NCI-H1930 (cell line): ENCODE measurements around the gene CD2AP.
A peak's percentile ranks its signal among the peaks of the same experiment; 100 is the strongest.
"Not testable (repeated sequence)": the region's sequence is repeated elsewhere in the genome, so short reads cannot be mapped to it uniquely, and the experiment has no call there.

Source experiments
- DNase-seq, 2 experiments: peaks; one replicate each; lab custom pipeline; 2025; lab: John Stamatoyannopoulos, UW

The CD2AP gene

DNA sequence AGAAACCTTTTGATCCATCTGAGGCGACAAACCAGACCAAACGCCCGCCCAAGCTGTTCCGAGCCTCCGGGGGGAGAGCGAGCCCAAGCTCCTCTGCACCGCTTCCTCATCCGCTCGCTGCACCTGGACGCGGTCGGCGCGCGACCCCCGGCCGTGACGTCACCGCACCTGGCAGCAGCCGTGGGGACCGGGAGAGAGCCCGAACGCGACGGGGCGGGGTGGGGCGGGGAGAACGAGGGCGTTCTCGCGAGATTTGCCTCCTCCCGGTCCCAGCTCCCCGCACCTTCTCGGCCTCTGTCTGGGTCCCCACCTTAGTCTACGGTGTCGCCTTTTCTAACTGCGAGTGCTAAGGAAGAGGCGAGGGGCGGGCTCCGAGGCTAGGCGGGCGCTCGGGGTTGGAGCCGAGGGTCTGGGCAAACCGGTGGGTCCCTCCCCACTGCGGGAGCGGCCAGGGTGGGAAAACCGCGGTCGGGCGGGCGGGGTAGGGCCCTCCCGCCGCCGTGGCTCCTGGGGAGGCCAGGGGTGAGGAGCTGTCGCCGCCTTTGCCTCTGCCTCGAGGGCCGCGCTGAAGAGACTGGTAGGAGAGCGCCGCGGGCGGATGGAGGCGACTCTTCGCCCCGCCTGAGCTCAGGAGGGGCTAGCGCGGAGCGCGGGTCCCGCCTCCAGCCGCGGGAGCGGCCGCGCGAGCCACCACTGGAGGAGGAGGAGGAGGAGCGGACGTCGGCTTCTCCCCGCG lies at the start of gene CD2AP:
Gene CD2AP (plus strand): TSS at position 293 of the 736 bp plus-strand sequence. CDS start 456 bp downstream, outside the sequence.
- peak; percentile 88 to 93 for DNase-seq

GRCh38 chr6:47428288-47428687 lies 49.3 kb upstream of the CD2AP start:
- DNase-seq = no peak

- no peak for DNase-seq
Observed at GRCh38 chr6:47428746-47429664, 48.6 kb upstream of the CD2AP start.

GRCh38 chr6:47434372-47435253 lies 43.0 kb upstream of the CD2AP start:
- DNase-seq = no peak

- DNase-seq = no peak
Observed at GRCh38 chr6:47435254-47435612, 42.4 kb upstream of the CD2AP start.

DNA sequence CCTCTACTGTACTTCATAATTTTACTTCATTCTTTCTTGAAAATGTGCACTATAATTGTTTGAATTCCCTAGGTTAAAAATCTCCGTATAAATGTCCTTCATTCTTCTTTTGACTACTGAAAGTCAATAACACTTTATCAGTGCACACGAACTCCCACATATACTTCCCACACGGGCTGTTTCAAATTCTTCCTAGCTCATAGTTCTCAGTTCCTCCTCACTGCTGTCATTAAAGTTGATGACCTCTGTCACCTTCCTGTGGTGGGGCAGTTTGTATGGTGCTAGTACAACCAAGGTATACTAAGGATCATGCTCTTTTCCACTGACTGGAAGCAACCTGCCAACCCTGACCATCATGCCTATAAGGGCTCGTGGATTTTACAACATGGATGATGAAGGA lies 40.0 kb upstream of the CD2AP start:
- DNase-seq = no peak

DNA sequence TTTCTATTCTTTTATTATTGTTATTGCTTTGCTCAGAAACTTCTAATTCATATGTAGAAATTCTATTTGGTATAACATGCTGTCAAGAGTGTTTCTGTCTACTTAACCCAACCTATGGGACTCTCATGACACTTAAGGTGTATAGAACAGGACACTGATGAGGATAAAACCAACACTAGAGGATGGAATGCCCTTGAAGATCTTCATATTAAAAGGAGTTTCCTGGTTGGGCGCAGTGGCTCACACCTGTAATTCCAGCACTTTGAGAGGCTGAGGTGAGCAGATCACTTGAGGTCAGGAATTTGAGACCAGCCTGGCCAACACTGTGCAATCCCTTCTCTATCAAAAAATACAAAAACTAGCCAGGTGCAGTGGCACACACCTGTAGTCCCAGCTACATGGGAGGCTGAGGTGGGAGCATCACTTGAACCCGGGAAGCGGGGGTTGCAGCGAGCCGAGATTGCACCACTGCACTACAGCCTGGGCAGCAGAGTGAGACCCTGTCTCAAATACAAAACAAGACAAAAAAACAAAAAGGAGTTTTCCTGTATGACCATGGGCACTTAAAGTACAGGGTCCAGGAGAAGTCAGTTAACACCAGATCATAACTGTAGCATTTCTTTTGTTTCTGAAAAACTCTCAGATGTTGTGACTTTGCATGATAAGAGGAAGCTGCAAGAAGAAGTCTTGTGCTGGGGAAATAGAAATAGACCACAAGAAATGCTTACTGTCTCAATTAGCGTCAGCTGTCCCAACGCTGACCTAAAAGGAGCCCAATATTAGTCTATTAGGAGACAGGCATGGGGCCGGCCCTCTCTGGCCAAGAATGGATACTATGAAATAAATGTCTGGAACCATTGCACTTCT lies 38.9 kb upstream of the CD2AP start:
- DNase-seq = no peak

GRCh38 chr6:47439348-47439668 lies 38.3 kb upstream of the CD2AP start:
- no peak for DNase-seq

GRCh38 chr6:47440719-47441118 lies 36.9 kb upstream of the CD2AP start:
- no peak for DNase-seq

DNA sequence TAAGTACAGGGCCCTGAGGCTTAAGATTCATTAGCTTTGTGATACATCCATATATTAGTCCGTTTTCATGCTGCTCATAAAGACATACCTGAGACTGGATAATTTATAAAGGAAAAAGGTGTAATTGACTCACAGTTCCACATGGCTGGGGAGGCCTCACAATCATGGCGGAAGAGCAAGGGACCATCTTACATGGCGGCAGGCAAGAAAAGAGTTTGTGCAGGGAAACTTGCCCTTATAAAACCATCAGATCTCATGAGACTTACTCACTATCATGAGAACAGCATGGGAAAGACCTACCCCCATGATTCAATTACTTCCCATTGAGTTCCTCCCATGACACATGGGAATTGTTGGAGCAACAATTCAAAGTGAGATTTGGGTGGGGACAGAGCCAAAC lies 32.6 kb upstream of the CD2AP start:
- DNase-seq = not testable (repeated sequence)

- no peak for DNase-seq
Observed at GRCh38 chr6:47446669-47447330, 30.8 kb upstream of the CD2AP start.

DNA sequence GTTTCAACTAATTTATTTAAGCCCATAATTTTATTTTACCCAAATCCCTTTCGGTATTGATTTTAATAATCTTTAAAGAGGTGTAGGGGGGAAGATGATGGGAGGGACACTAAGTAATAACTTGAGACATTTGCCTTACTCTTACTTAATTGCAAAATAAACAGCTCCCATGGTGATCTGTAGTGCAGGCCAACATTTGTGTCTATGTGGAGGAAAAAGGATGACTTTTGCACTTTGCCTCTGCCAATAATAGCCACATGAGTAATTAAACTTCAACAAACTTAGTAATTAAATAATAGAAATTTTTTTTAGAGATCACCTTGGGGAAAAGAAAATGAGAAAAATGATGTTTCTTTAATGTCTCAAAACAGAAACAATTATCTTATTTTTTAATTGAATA lies 29.9 kb upstream of the CD2AP start:
- no peak for DNase-seq

DNA sequence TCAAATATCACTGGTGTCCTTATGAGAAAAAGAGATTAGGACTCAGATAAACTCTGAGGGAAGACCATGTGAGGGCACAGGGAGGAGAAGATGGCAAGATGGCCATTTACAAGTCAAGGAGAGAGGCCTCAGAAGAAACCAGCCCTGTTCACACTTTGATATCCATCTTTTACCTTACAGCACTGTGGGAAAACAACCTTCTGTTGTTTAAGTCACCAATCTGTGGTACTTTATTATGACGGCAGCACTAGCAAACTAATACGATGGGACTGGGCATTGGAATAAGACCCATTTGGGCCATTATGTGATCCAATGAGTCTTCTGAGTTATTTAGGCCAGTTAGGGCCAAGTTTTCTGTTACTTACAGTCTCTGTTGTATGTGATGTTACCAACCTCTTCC lies 26.4 kb upstream of the CD2AP start:
- no peak for DNase-seq

DNA sequence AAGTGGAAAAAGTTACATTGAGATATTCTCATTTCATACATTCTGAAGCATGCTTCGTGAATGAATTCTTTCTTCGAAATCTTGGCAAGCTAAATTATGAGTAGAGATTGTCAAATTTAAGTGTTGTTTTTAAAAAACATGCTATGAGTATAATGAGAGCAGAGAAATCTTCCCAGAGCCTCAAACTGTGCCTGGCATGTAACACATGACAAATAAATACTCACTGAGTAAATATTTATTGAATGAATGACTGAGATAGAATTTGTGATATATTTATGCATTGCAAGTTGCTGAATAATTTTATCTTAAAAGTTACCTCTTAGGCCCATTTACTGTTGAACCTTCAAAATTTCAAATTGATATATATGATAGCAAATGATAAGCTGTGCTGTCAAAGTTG lies 24.7 kb upstream of the CD2AP start:
- no peak for DNase-seq

GRCh38 chr6:47453372-47453936 lies 24.1 kb upstream of the CD2AP start:
- no peak for DNase-seq

- DNase-seq = no peak
Observed at GRCh38 chr6:47454713-47455396, 22.7 kb upstream of the CD2AP start.

DNA sequence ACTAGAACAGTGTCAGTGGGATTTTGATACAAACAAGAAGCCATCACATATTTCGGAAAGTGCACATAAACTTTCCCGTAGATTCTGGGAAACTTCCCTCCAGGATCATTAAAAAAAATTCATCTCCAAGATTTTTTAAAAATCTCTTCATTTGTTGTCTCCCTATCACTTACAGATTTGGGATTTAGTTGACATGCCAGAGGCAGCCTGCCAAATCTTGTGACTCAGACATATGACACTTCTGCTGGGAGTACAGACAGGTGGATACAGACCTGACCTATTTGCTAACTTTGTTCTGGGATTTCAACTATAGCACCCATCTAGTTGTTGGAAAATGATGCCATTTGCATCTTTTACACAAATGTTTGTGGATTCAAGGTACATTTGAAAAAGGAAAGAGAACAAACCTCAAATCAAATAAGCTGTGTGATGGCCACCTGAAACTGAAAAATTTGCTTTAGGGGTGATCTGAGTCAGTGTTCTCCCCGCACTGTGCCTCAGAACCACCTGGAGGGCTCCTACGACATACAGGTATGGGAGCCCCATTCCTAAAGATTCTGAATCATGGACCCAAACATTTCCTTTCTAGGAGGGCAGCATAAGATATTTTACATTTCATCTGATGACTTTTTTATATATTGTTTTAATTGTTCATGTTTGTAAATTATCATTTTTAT lies 21.9 kb upstream of the CD2AP start:
- no peak for DNase-seq

DNA sequence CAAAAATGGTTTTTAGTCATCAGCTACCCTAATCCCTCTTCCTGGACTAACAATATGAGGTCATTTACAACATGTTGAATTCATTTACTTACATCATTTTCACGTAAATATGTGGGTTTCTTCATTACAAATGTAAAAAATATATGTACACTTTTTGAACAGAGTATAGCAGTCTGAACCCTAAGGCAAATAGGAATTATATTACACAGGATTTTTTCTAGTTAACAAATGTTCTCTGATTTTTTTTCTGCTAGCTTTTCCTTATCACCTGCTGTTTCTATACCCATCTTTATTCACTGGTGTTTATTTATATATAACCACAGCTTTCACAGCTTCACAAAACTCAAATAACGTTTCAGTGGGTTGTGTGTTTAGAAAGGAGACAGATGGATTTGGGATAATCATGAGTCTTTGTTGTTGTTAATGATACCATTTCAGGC lies 21.0 kb upstream of the CD2AP start:
- peak; percentile 48 to 74 for DNase-seq

DNA sequence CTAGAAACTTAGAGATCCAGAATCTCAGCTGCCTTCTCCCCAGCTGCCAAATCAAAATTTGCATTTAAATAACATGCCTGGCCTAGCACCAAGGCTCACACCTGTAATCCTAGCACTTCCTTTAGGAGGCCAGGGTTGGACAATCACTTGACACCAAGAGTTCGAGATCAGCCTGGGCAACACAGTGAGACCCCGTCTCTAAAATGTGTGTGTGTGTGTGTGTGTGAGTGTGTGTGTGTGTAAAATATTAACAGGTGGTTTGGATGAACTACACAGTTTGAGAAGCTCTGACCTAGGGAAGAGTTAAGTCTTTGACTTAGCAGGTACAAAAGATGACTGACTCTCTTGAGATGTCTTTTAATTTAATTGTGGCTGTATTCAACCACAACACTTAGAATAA lies 20.2 kb upstream of the CD2AP start:
- DNase-seq = no peak
